Trophoblast cell (in vitro differentiated cells and primary cell): ENCODE results near the gene TNFRSF8.
A peak's percentile ranks its signal among the peaks of the same experiment; 100 is the strongest.

Source experiments
- DNase-seq, 2 donors: peaks; one replicate each; pipeline ENCODE4 v3.0.0-alpha.2; 2016
- H2AFZ ChIP-seq: 2 replicates; pipeline ENCODE4 v1.6.1; 2013; ENCODE audit warnings: low read length, moderate library complexity, mild to moderate bottlenecking; ENCODE audit not compliant: insufficient read depth, poor library complexity
- H2AK5ac ChIP-seq: 2 replicates; pipeline ENCODE4 v1.6.1; 2013; ENCODE audit warnings: mild to moderate bottlenecking, low read length
- H2BK120ac ChIP-seq: 2 replicates; pipeline ENCODE4 v1.6.1; 2013; ENCODE audit warnings: low read length, mild to moderate bottlenecking, moderate library complexity; ENCODE audit not compliant: insufficient read depth, poor library complexity
- H2BK12ac ChIP-seq: 2 replicates; pipeline ENCODE4 v1.6.1; 2013; ENCODE audit warnings: mild to moderate bottlenecking, low read length, moderate library complexity
- H2BK5ac ChIP-seq: 2 replicates; pipeline ENCODE4 v1.6.1; 2013; ENCODE audit warnings: low read length, low read depth, moderate library complexity, mild to moderate bottlenecking; ENCODE audit not compliant: poor library complexity
- H3K14ac ChIP-seq: 2 replicates; pipeline ENCODE4 v1.6.1; 2013; ENCODE audit warnings: mild to moderate bottlenecking, low read length
- H3K18ac ChIP-seq: 2 replicates; pipeline ENCODE4 v1.6.1; 2013; ENCODE audit warnings: mild to moderate bottlenecking, low read length
- H3K23ac ChIP-seq: 2 replicates; pipeline ENCODE4 v1.6.1; 2013; ENCODE audit warnings: low read length
- H3K27ac ChIP-seq: 2 replicates; pipeline ENCODE4 v1.5.1; 2013; ENCODE audit warnings: low read depth, mild to moderate bottlenecking, inconsistent platforms, low read length, moderate library complexity
- H3K27me3 ChIP-seq: 2 replicates; pipeline ENCODE4 v1.6.1; 2013; ENCODE audit warnings: inconsistent platforms, mild to moderate bottlenecking, low read length, moderate library complexity; ENCODE audit not compliant: insufficient read depth
- H3K36me3 ChIP-seq, 2 experiments: 1 replicate in 1 of 2; 2 replicates in 1 of 2; pipeline ENCODE4 v1.6.1; 2013; ENCODE audit warnings: low read length in 2 of 2, mild to moderate bottlenecking in 2 of 2, moderate library complexity in 1 of 2; ENCODE audit not compliant: insufficient read depth in 2 of 2, control insufficient read depth in 1 of 2
- H3K4ac ChIP-seq: 2 replicates; pipeline ENCODE4 v1.6.1; 2013; ENCODE audit warnings: low read depth, mild to moderate bottlenecking, low read length, moderate library complexity
- H3K4me1 ChIP-seq, 2 experiments: 1 replicate in 1 of 2; 2 replicates in 1 of 2; pipeline ENCODE4 v1.6.1; 2013; ENCODE audit warnings: low read length in 2 of 2, mild to moderate bottlenecking in 2 of 2, moderate library complexity in 1 of 2; ENCODE audit not compliant: insufficient read depth in 2 of 2, control insufficient read depth in 1 of 2
- H3K4me2 ChIP-seq: 2 replicates; pipeline ENCODE4 v1.6.1; 2013; ENCODE audit warnings: inconsistent platforms, mild to moderate bottlenecking, low read length, moderate library complexity
- H3K4me3 ChIP-seq: 2 replicates; pipeline ENCODE4 v1.5.1; 2013; ENCODE audit warnings: mild to moderate bottlenecking, low read depth, low read length, inconsistent platforms
- H3K79me1 ChIP-seq: one replicate; pipeline ENCODE4 v1.6.1; 2013; ENCODE audit warnings: low read length
- H3K79me2 ChIP-seq: 2 replicates; pipeline ENCODE4 v1.6.1; 2013; ENCODE audit warnings: low read length, mild to moderate bottlenecking; ENCODE audit not compliant: control insufficient read depth, insufficient read depth, poor library complexity
- H3K9ac ChIP-seq: 2 replicates; pipeline ENCODE4 v1.6.1; 2013; ENCODE audit warnings: mild to moderate bottlenecking, low read length
- H3K9me3 ChIP-seq: 2 replicates; pipeline ENCODE4 v1.6.1; 2013; ENCODE audit warnings: low read depth, mild to moderate bottlenecking, control low read depth, inconsistent platforms, low read length; ENCODE audit not compliant: insufficient read depth
- H4K12ac ChIP-seq: 2 replicates; pipeline ENCODE4 v1.6.1; 2013; ENCODE audit warnings: low read depth, mild to moderate bottlenecking, low read length, moderate library complexity
- H4K8ac ChIP-seq: 2 replicates; pipeline ENCODE4 v1.6.1; 2013; ENCODE audit warnings: low read depth, mild to moderate bottlenecking, low read length, moderate library complexity
- H4K91ac ChIP-seq: one replicate; pipeline ENCODE4 v1.6.1; 2013; ENCODE audit warnings: low read depth, mild to moderate bottlenecking, low read length, moderate library complexity
- WGBS: extraction: QIAGEN DNeasy Blood & Tissue Kit; methylation state at CpG from one replicate; pipeline ENCODE4 v1.1.7; 2013; ENCODE audit warnings: missing lambda C conversion rate; ENCODE audit not compliant: insufficient read length, insufficient coverage; ENCODE audit errors: extremely low coverage; 5-methylcytosine and 5-hydroxymethylcytosine counted together

The TNFRSF8 gene

GRCh38 chr1:12095452-12096263 lies 32.6 kb downstream of the TNFRSF8 start:
- H3K79me1 ChIP-seq: no peaks in the 10 kb centered on the region
- peak in 1 of 2 donors; percentile 29 for DNase-seq
- H3K27ac ChIP-seq: no peak overlapping the region
- no peaks in the 10 kb centered on the region for H3K27me3 ChIP-seq
- H3K36me3 ChIP-seq: no peaks in the 10 kb centered on the region
- H4K91ac ChIP-seq: no peak overlapping the region
- no peak overlapping the region for H3K4ac ChIP-seq
- no peak overlapping the region for H2AFZ ChIP-seq
- no peak overlapping the region for H3K4me2 ChIP-seq
- H3K18ac ChIP-seq: no peak overlapping the region
- no peak overlapping the region for H4K8ac ChIP-seq
- no CpG with 5 or more reads among the region's 10 CpGs for whole genome bisulfite sequencing
- H2AK5ac ChIP-seq: no peak overlapping the region
- H3K4me3 ChIP-seq: no peak overlapping the region
- no peaks in the 10 kb centered on the region for H3K9me3 ChIP-seq
- no peak overlapping the region for H3K23ac ChIP-seq
- H3K4me1 ChIP-seq: no peaks in the 10 kb centered on the region
- H4K12ac ChIP-seq: no peak overlapping the region
- H3K79me2 ChIP-seq: no peaks in the 10 kb centered on the region
- no peak overlapping the region for H3K14ac ChIP-seq
- no peak overlapping the region for H2BK5ac ChIP-seq
- H2BK120ac ChIP-seq: no peak overlapping the region
- H2BK12ac ChIP-seq: no peak overlapping the region
- H3K9ac ChIP-seq: no peak overlapping the region

- Histone ChIP-seq H3K14ac (no peak overlapping the region), H4K12ac (no peak overlapping the region), H3K79me1 (no peaks in the 10 kb centered on the region), H4K91ac (no peak overlapping the region), H3K9me3 (no peaks in the 10 kb centered on the region), H2BK120ac (no peak overlapping the region), H3K18ac (no peak overlapping the region), H2AFZ (no peak overlapping the region), H3K4ac (no peak overlapping the region), H3K79me2 (no peaks in the 10 kb centered on the region), H2BK5ac (no peak overlapping the region), H3K4me2 (no peak overlapping the region), H3K36me3 (no peaks in the 10 kb centered on the region), H2AK5ac (no peak overlapping the region), H2BK12ac (no peak overlapping the region), H3K4me3 (no peak overlapping the region), H3K27me3 (no peaks in the 10 kb centered on the region), H3K4me1 (no peaks in the 10 kb centered on the region), H3K9ac (no peak overlapping the region), H4K8ac (no peak overlapping the region), H3K23ac (no peak overlapping the region), H3K27ac (no peak overlapping the region)
- no CpG with 5 or more reads among the region's 5 CpGs for whole genome bisulfite sequencing
- no peak for DNase-seq
These were observed 33.5 kb downstream of the TNFRSF8 start for GRCh38 chr1:12096615-12097014.

- Histone ChIP-seq H3K4me1 (no peaks in the 10 kb centered on the region), H2BK5ac (no peak overlapping the region), H3K79me2 (no peaks in the 10 kb centered on the region), H4K8ac (no peak overlapping the region), H2BK12ac (no peak overlapping the region), H3K27ac (no peak overlapping the region), H4K12ac (no peak overlapping the region), H3K9ac (no peak overlapping the region), H4K91ac (no peak overlapping the region), H3K4me2 (no peak overlapping the region), H3K14ac (no peak overlapping the region), H3K18ac (no peak overlapping the region), H2BK120ac (no peak overlapping the region), H3K4ac (no peak overlapping the region), H3K79me1 (no peaks in the 10 kb centered on the region), H3K23ac (no peak overlapping the region), H2AFZ (no peak overlapping the region), H3K4me3 (no peak overlapping the region), H3K9me3 (no peaks in the 10 kb centered on the region), H3K27me3 (no peaks in the 10 kb centered on the region), H3K36me3 (no peaks in the 10 kb centered on the region), H2AK5ac (no peak overlapping the region)
- peak; percentile 76 to 89 for DNase-seq
These were observed 34.2 kb downstream of the TNFRSF8 start for GRCh38 chr1:12097321-12097720.

- Histone ChIP-seq H4K8ac (no peak overlapping the region), H3K27me3 (no peaks in the 10 kb centered on the region), H2BK5ac (no peak overlapping the region), H2AFZ (no peak overlapping the region), H3K14ac (no peak overlapping the region), H3K27ac (no peak overlapping the region), H3K4me1 (no peaks in the 10 kb centered on the region), H3K79me1 (no peaks in the 10 kb centered on the region), H2AK5ac (no peak overlapping the region), H3K18ac (no peak overlapping the region), H2BK120ac (no peak overlapping the region), H3K9me3 (no peaks in the 10 kb centered on the region), H4K91ac (no peak overlapping the region), H3K9ac (no peak overlapping the region), H3K36me3 (no peaks in the 10 kb centered on the region), H2BK12ac (no peak overlapping the region), H4K12ac (no peak overlapping the region), H3K79me2 (no peaks in the 10 kb centered on the region), H3K4me3 (no peak overlapping the region), H3K23ac (no peak overlapping the region), H3K4ac (no peak overlapping the region), H3K4me2 (no peak overlapping the region)
- whole genome bisulfite sequencing: no CpG with 5 or more reads among the region's 1 CpG
- no peak for DNase-seq
These were observed 35.7 kb downstream of the TNFRSF8 start for GRCh38 chr1:12098786-12099185.
